HEK293T (cell line): ENCODE data around the gene PCBP3.

ENCODE experiments used
- CTCF ChIA-PET: fragments of 350-600 bp; formaldehyde crosslinking; extraction: SDS; loops from one replicate; lab custom pipeline; 2021; ENCODE audit warnings: antibody characterized with exemption, inconsistent platforms; lab: Yijun Ruan, JAX
- POLR2A ChIA-PET: fragments of 350-600 bp; formaldehyde crosslinking; extraction: SDS; loops from one replicate; lab custom pipeline; 2020; ENCODE audit warnings: antibody characterized with exemption, inconsistent platforms; lab: Yijun Ruan, JAX
- DNase-seq: peaks from one replicate; pipeline ENCODE4 v3.0.0; 2012; ENCODE audit warnings: mixed read lengths; ENCODE audit errors: extremely low spot score
- ARNT ChIP-seq: fragments of 450-650 bp; IDR thresholded peaks from 2 replicates; pipeline ENCODE4 v1.6.1; 2017; ENCODE audit warnings: mild to moderate bottlenecking
- BHLHE40 ChIP-seq: fragments of 450-650 bp; IDR thresholded peaks from 2 replicates; pipeline ENCODE4 v1.6.1; 2016; ENCODE audit warnings: mild to moderate bottlenecking, moderate library complexity, borderline replicate concordance
- CTBP1 ChIP-seq: fragments of 450-650 bp; IDR thresholded peaks from 2 replicates; pipeline ENCODE4 v1.6.1; 2016; ENCODE audit warnings: borderline replicate concordance
- ELF4 ChIP-seq: fragments of 450-650 bp; IDR thresholded peaks from 2 replicates; pipeline ENCODE4 v1.6.1; 2017; ENCODE audit warnings: antibody characterized with exemption
- FOXA1 ChIP-seq: fragments of 450-650 bp; IDR thresholded peaks from 2 replicates; pipeline ENCODE4 v1.6.1; 2016; ENCODE audit warnings: mild to moderate bottlenecking
- FOXK2 ChIP-seq: fragments of 450-650 bp; IDR thresholded peaks from 2 replicates; pipeline ENCODE4 v1.6.1; 2016; ENCODE audit warnings: mild to moderate bottlenecking
- FOXM1 ChIP-seq: fragments of 450-650 bp; IDR thresholded peaks from 2 replicates; pipeline ENCODE4 v1.6.1; 2017; ENCODE audit warnings: mild to moderate bottlenecking, borderline replicate concordance
- HDGF ChIP-seq: fragments of 450-650 bp; IDR thresholded peaks from 2 replicates; pipeline ENCODE4 v1.6.1; 2017; ENCODE audit warnings: antibody characterized with exemption, borderline replicate concordance
- L3MBTL2 ChIP-seq: fragments of 450-650 bp; conservative IDR thresholded peaks from 2 replicates; pipeline ENCODE4 v1.6.1; 2016; ENCODE audit warnings: mild to moderate bottlenecking
- LEF1 ChIP-seq: fragments of 450-650 bp; IDR thresholded peaks from 2 replicates; pipeline ENCODE4 v1.6.1; 2017; ENCODE audit warnings: mild to moderate bottlenecking, borderline replicate concordance
- NFRKB ChIP-seq: fragments of 450-650 bp; IDR thresholded peaks from 2 replicates; pipeline ENCODE4 v1.6.1; 2016; ENCODE audit warnings: mild to moderate bottlenecking, moderate library complexity
- SP1 ChIP-seq: fragments of 450-650 bp; IDR thresholded peaks from 2 replicates; pipeline ENCODE4 v1.6.1; 2017
- SUZ12 ChIP-seq: fragments of 450-650 bp; IDR thresholded peaks from 2 replicates; pipeline ENCODE4 v1.6.1; 2016; ENCODE audit warnings: mild to moderate bottlenecking
- TARDBP ChIP-seq: fragments of 450-650 bp; IDR thresholded peaks from 2 replicates; pipeline ENCODE4 v1.6.1; 2016
- ZNF384 ChIP-seq: fragments of 450-650 bp; IDR thresholded peaks from 2 replicates; pipeline ENCODE4 v1.6.1; 2016
- TF ChIP-seq, protein P1 (sequence below): fragments of 450-650 bp; IDR thresholded peaks from 2 replicates; pipeline ENCODE4 v1.6.1; 2016

The PCBP3 gene

DNA sequence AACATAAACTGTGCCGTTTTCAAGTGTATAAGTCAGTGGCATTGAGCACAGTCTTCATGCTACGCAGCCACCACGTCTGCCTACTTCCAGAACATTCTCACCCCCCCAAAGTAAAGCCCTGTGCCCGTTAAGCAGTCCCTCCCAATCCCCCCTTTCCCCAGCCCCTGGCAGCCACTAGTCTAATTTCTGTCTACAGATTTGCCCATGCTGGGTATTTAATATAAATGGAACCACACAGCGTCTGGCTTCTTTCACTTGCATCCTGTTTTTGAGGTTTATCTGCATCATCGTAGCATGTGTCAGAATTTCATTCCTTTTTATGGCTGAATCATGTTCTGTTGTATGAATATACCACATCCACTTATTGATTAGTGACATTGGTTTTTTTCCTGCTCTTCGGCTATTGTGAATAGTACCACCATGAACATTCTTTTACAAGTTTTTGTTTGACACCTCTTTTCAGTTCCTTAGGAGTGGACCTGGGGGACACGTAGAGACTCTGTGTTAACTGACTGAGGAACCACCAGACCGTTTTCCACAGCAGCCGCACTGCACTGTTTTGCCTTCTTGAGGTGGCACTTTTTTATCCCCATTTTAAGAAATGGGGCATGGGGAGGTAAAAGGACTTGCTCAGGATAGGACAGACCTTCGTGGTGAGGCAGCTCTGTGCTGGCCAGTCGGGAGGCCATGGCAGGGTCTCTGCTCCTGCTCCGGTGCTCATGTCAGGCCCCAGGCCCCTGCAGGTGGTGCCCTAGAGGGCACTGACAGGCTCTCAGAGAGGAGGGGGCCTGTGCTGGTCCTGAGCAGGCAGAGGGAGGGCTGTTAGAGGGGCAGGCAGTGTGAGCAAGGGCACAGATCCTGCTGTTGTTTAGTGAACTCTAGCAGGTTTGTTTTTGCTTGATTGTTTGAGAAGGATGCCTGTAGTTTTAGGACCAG lies 123.8 kb downstream of the PCBP3 start:
- POLR2A ChIA-PET, result no interaction called here
- CTCF ChIA-PET, result interaction anchor here (0.7 kb wide), 1 partner anchor 16 kb away, joined by 3 read pairs; no protein-coding TSS in a partner anchor
- no peak for DNase-seq
- no peak for TF ChIP-seq LEF1
- TF ChIP-seq ZNF384, result no peak
- TF ChIP-seq, protein P1, sequence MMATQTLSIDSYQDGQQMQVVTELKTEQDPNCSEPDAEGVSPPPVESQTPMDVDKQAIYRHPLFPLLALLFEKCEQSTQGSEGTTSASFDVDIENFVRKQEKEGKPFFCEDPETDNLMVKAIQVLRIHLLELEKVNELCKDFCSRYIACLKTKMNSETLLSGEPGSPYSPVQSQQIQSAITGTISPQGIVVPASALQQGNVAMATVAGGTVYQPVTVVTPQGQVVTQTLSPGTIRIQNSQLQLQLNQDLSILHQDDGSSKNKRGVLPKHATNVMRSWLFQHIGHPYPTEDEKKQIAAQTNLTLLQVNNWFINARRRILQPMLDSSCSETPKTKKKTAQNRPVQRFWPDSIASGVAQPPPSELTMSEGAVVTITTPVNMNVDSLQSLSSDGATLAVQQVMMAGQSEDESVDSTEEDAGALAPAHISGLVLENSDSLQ, result no peak
- no peak for TF ChIP-seq FOXA1
- no peak for TF ChIP-seq FOXK2
- no peak for TF ChIP-seq SUZ12

- no peak for TF ChIP-seq LEF1
- no peak for TF ChIP-seq CTBP1
- TF ChIP-seq ZNF384, result no peak
- no peak for TF ChIP-seq L3MBTL2
- no peak for TF ChIP-seq FOXA1
- TF ChIP-seq HDGF, result no peak
- no peak for TF ChIP-seq SUZ12
- TF ChIP-seq ELF4, result no peak
- TF ChIP-seq BHLHE40, result no peak
- no peak for TF ChIP-seq NFRKB
- no peak for TF ChIP-seq FOXK2
- no peak for TF ChIP-seq TARDBP
- TF ChIP-seq ARNT, result no peak
- TF ChIP-seq SP1, result no peak
- TF ChIP-seq, protein P1, result no peak
- TF ChIP-seq FOXM1, result no peak
- CTCF ChIA-PET, result no interaction called here
- DNase-seq, result no peak
- POLR2A ChIA-PET, result no interaction called here
Measured at GRCh38 chr21:45768011-45768739, 124.7 kb downstream of the PCBP3 start.

DNA sequence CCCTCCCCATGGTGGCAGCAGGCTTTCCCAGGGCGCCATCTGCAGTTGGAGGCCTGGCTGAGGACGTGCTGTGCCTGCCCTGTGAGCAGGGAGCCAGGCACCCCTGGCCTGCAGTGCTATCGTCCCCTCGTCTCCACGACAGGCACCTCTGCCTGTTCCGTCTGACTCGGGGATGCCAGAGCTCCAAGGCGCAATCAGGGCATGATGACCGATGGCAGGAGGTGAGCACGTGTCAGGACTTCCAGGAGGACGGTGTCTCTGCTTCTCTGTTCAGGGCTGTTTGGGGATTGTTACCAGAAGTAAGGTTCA lies 125.2 kb downstream of the PCBP3 start:
- POLR2A ChIA-PET, result no interaction called here
- CTCF ChIA-PET, result no interaction called here
- DNase-seq, result no peak
- no peak for TF ChIP-seq ARNT
- no peak for TF ChIP-seq LEF1
- no peak for TF ChIP-seq BHLHE40
- TF ChIP-seq, protein P1, result no peak
- no peak for TF ChIP-seq ELF4
- no peak for TF ChIP-seq NFRKB
- TF ChIP-seq FOXM1, result no peak
- no peak for TF ChIP-seq FOXK2
- TF ChIP-seq FOXA1, result no peak
- TF ChIP-seq TARDBP, result no peak
- TF ChIP-seq SUZ12, result no peak
- no peak for TF ChIP-seq L3MBTL2
- TF ChIP-seq ZNF384, result no peak
- TF ChIP-seq HDGF, result no peak

DNA sequence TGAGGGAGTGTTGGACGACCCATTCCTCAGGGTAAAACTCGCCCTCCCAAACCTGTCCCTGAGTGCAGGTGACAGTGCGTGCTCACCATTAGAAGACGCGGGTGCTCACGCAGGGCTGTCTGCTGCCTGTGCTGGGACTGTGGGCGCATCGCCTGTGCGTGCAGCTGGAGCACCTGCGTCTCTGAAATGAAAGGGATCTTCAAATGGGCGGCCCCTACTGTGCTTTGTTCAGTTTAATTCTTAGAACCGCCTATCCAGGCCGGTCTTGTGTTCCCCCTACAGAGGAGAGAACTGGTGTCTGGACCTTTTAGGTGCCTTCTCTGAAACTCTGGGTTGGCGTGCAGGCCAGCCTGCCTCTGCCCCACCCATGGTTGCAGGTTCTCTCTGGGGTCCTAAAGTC lies 125.8 kb downstream of the PCBP3 start:
- CTCF ChIA-PET, result no interaction called here

GRCh38 chr21:45769896-45770295 lies 126.4 kb downstream of the PCBP3 start:
- TF ChIP-seq, protein P1, result no peak
- TF ChIP-seq L3MBTL2, result no peak
- TF ChIP-seq FOXK2, result no peak
- no peak for TF ChIP-seq BHLHE40
- no peak for TF ChIP-seq ARNT
- no peak for TF ChIP-seq FOXM1
- TF ChIP-seq SP1, result no peak
- TF ChIP-seq ELF4, result no peak
- no peak for TF ChIP-seq TARDBP
- DNase-seq, result no peak
- CTCF ChIA-PET, result no interaction called here
- POLR2A ChIA-PET, result no interaction called here

More for the DNA sequence above, 125.8 kb downstream of the PCBP3 start:
- POLR2A ChIA-PET, result no interaction called here
- DNase-seq, result no peak
- TF ChIP-seq ZNF384, result no peak
- no peak for TF ChIP-seq ARNT
- no peak for TF ChIP-seq ELF4
- TF ChIP-seq SUZ12, result no peak
- no peak for TF ChIP-seq FOXA1
- TF ChIP-seq TARDBP, result no peak
- TF ChIP-seq NFRKB, result no peak

- no peak for DNase-seq
- POLR2A ChIA-PET, result no interaction called here
- CTCF ChIA-PET, result no interaction called here
- TF ChIP-seq ZNF384 (no peak), CTBP1 (no peak), FOXM1 (no peak), SP1 (no peak), FOXA1 (no peak), SUZ12 (no peak), LEF1 (no peak), FOXK2 (no peak), NFRKB (no peak), ARNT (no peak), BHLHE40 (no peak), TARDBP (no peak), ELF4 (no peak), HDGF (no peak), L3MBTL2 (no peak)
- TF ChIP-seq, protein P1, result no peak
Measured at GRCh38 chr21:45772180-45772579, 128.7 kb downstream of the PCBP3 start.
